ENCODE data around the gene GUCA2B.

DNA sequence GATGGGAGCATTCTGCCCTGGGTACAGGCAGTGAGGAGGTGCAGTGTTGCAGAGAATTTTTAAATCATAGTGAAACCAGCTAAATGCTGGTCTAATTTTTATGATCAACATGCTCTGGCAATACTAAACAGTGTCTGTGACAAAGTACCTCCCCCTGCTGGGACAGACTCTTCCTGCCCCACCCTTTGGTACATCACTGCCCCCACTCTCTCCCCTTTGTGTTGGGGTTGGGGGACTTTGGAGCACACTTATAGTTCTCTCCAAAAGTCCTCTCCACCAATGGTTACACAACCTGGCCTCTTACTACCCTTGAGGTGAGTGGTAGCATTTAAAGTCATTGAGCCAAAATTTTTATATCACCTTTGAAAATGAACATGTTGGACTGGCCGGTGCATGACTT is 48.2 kb upstream of the GUCA2B start:
- TF ChIP-seq, protein P1, sequence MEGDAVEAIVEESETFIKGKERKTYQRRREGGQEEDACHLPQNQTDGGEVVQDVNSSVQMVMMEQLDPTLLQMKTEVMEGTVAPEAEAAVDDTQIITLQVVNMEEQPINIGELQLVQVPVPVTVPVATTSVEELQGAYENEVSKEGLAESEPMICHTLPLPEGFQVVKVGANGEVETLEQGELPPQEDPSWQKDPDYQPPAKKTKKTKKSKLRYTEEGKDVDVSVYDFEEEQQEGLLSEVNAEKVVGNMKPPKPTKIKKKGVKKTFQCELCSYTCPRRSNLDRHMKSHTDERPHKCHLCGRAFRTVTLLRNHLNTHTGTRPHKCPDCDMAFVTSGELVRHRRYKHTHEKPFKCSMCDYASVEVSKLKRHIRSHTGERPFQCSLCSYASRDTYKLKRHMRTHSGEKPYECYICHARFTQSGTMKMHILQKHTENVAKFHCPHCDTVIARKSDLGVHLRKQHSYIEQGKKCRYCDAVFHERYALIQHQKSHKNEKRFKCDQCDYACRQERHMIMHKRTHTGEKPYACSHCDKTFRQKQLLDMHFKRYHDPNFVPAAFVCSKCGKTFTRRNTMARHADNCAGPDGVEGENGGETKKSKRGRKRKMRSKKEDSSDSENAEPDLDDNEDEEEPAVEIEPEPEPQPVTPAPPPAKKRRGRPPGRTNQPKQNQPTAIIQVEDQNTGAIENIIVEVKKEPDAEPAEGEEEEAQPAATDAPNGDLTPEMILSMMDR (IDR thresholded peaks at IDR 0.05): no peak
- TF ChIP-seq POLR2A (IDR thresholded peaks at IDR 0.05): no peak
